Measurements from ENCODE around the gene ESRP2.

DNA sequence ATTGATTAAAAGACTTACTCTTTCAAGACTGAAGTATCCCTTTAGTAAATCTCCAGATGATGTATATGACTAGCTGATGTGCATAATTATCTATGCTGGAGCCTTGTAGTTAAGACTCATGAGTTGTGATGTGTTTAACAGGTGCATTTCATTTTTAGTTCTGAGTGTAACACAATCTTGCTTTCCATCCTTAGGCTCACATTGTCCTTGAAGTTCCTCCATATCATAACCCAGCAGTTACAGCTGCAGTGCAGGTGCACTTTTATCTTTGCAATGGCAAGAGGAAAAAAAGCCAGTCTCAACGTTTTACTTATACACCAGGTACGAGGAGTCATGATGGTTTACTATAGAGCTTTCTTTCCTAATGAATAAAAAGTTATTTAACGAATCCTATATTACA lies 52.9 kb downstream of the ESRP2 start:
- no peak for TF ChIP-seq POLR2A (IDR thresholded peaks at IDR 0.05; ENCODE audit: low read length)
- no peak for TF ChIP-seq GATA1 (IDR thresholded peaks at IDR 0.05; ENCODE audit: low read depth, low read length)
